ENCODE data around the gene KCNH1. TPM values are rescaled to one million over a fixed set of nuclear protein-coding genes. Genes with fewer than 3 reads are reported as not detected.

Gene KCNH1
- total and polyA plus RNA-seq, 10 of the 15 experiments (the other 5 are each of a cell fraction or from before 2014, with no cell fraction given): 0.02 to 0.04 (median 0.04) TPM; not detected in 7

DNA sequence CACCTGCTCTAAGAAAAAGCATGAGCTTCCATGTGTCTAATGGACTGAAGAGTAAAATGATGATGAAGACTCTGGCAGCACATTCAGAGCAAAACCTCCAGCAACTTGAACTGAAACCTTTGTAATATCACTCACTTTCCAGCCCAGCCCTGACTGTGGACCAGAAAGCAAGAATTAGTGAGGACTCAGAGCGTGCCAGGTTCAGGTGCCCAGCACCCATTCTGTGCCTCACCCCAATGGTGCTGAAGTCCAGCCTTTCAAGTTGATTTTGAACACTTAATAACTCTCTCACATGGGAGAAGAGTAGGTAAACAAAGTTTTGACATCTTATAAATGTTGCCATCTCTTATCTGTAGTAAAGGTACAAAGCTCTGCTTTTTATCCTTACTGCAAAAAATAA is 350.0 kb downstream of the KCNH1 start (continued):
- TF ChIP-seq TAF1 (IDR thresholded peaks at IDR 0.05; ENCODE audit: borderline replicate concordance, low read depth, low read length) (no peak), CBX3 (IDR thresholded peaks at IDR 0.05; ENCODE audit: borderline replicate concordance, low read depth) (no peak)

DNA sequence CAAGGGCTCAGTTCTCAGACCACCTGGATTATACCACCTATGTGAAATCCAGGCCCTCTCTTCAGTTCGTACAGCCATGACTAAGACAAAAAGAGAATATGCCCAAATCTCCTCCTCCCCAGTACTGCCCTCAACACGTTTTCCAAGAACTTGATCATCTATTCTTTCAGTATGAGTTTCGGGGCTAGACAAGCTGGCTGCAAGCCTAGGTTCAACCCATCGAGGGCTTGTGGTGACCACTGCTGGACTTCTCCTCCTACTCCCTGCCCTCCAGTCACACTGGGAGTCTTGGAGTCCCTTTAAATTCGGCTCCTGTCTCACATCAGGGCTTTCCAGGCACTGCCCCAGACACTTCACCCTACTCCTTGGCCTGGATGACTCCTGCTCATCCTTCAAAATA is 352.3 kb downstream of the KCNH1 start:
- Histone ChIP-seq H3K9me3 (replicated peaks; ENCODE audit: control insufficient read depth, insufficient read depth, low read length) (no peaks in the 10 kb centered on the region), H3K4me1 (ENCODE audit: control insufficient read depth, insufficient read depth, low read length) (no peaks in the 10 kb centered on the region), H4K20me1 (ENCODE audit: control insufficient read depth, insufficient read depth) (no peaks in the 10 kb centered on the region), H3K9ac (ENCODE audit: control insufficient read depth, insufficient read depth, low read length) (no peak overlapping the region), H3K79me2 (ENCODE audit: control insufficient read depth, insufficient read depth, low read length) (no peaks in the 10 kb centered on the region), H2AFZ (ENCODE audit: control insufficient read depth, low read depth, low read length) (no peak overlapping the region), H3K36me3 (ENCODE audit: control insufficient read depth in 2 of 2, insufficient read depth in 2 of 2, low read length in 1 of 2) (no peaks in the 10 kb centered on the region), H3K27me3 (replicated peaks in 1 of 2; ENCODE audit: control insufficient read depth in 2 of 2, insufficient read depth in 2 of 2, low read length in 1 of 2) (no peaks in the 10 kb centered on the region), H3K4me2 (ENCODE audit: control insufficient read depth, insufficient read depth) (no peak overlapping the region), H3K4me3 (no peak overlapping the region), H3K27ac (ENCODE audit: control insufficient read depth, insufficient read depth) (no peak overlapping the region)
- no peak for FAIRE-seq
- ChIA-PET SMC1A (ENCODE audit: uncharacterized antibody, unreplicated experiment) (no interaction called here), RAD21 (ENCODE audit: unreplicated experiment) (no interaction called here), CTCF (interaction anchor here (1.2 kb wide), 1 partner anchor 10 kb away, joined by 3 read pairs; no protein-coding TSS in a partner anchor), POLR2A (no interaction called here)
- intact Hi-C loops (cut with micrococcal nuclease; ENCODE audit: unreplicated experiment) (no loop called here), in situ Hi-C loops (cut with MboI) (no loop called here)
- no peak for ATAC-seq
- 3% methylated on average over 5 of the region's 5 CpGs for WGBS (ENCODE audit: insufficient coverage, insufficient replicate concordance, low lambda C conversion rate, missing lambda C conversion rate)
- no peak for DNase-seq (ENCODE audit: low read depth, low spot score)
- no TSS peak for BruUV-seq (replicated peaks)
- TF ChIP-seq ZNF384 (IDR thresholded peaks at IDR 0.05; ENCODE audit: borderline replicate concordance, low read depth, low read length) (no peak), NR2C1 (IDR thresholded peaks at IDR 0.05) (no peak), NKRF (conservative IDR thresholded peaks at IDR 0.05) (no peak), E4F1 (IDR thresholded peaks at IDR 0.05; ENCODE audit: borderline replicate concordance, partially characterized antibody) (no peak), SMARCA5 (IDR thresholded peaks at IDR 0.05) (no peak), POLR2AphosphoS5 (IDR thresholded peaks at IDR 0.05; ENCODE audit: low read length) (no peak), TAF1 (IDR thresholded peaks at IDR 0.05; ENCODE audit: borderline replicate concordance, low read depth, low read length) (no peak), ASH2L (IDR thresholded peaks at IDR 0.05; ENCODE audit: borderline replicate concordance, low read depth) (no peak), RFX5 (IDR thresholded peaks at IDR 0.05; ENCODE audit: low read depth, low read length) (no peak), HDAC2 (IDR thresholded peaks at IDR 0.05) (no peak), ETV6 (conservative IDR thresholded peaks at IDR 0.05 in 1 of 2, IDR thresholded peaks at IDR 0.05 in 1 of 2; ENCODE audit: borderline replicate concordance in 1 of 2, low read depth in 1 of 2) (no peak), SREBF2 (IDR thresholded peaks at IDR 0.05; ENCODE audit: low read length) (no peak), ESRRA (IDR thresholded peaks at IDR 0.05; ENCODE audit: low read length) (no peak), MTA3 (IDR thresholded peaks at IDR 0.05; ENCODE audit: borderline replicate concordance, low read length) (no peak), TBL1XR1 (IDR thresholded peaks at IDR 0.05; ENCODE audit: low read depth, low read length) (no peak), ATF3 (IDR thresholded peaks at IDR 0.05; ENCODE audit: borderline replicate concordance, extremely low read depth, low read depth, low read length) (no peak), SRF (IDR thresholded peaks at IDR 0.05; ENCODE audit: low read depth in 2 of 2, low read length in 2 of 2) (no peak), TCF12 (IDR thresholded peaks at IDR 0.05; ENCODE audit: low read depth, low read length) (no peak), RCOR1 (conservative IDR thresholded peaks at IDR 0.05; ENCODE audit: low read depth, low read length) (no peak)

Measured in GM12878 (cell line).